ENCODE results near the gene CTDNEP1. TPM values are rescaled to one million over a fixed set of nuclear protein-coding genes. Genes with fewer than 3 reads are reported as not detected.

CTDNEP1 gene
- total RNA-seq, 2 experiments from 2014 or later = 159 to 160 TPM

DNA sequence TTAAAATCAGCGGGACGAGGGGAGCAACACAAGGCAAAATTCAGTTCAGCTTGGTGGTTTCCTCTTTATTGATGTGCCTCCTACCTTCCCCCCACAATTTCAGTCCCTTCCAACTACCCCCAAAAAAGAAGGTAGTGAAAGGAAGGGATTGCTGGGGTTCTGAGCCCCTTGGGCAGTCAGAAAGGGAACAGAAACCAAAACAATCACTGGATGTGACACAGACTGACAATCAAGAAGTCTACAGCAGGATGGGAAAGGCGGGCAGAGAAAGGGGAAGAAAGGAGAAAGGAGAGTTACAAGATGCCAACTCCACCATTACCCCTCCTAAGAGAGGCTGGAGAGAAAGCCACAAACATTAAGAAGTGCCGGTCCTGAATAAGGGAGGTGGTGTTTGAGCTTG, 11.2 kb downstream of the CTDNEP1 start:
- CTCF ChIA-PET = interaction anchor here (1.7 to 7.2 kb wide), 2 partner anchors 20 to 55 kb away, joined by 4 to 41 read pairs; partner anchors contain the start of genes ACADVL and DLG4
- no peak for DNase-seq
- POLR2A ChIA-PET = interaction anchor here (0.7 to 15.6 kb wide), 6 partner anchors 9 to 446 kb away, joined by 3 to 261 read pairs (median 5); partner anchors contain the start of genes ACADVL, CTDNEP1, DLG4 and ELP5
- no peak for ATAC-seq
- Mint-ChIP-seq H3K27ac (peak overlapping the region; percentile 97), H3K27me3 (no peaks in the 10 kb centered on the region), H3K36me3 (ENCODE audit: low read depth) (peaks cover 28% of the 10 kb centered on the region), H3K4me3 (peak overlapping the region; percentile 96), H3K9me3 (no peaks in the 10 kb centered on the region), H3K4me1 (ENCODE audit: low read depth) (peaks cover 45% of the 10 kb centered on the region)
- TF ChIP-seq, protein P1, sequence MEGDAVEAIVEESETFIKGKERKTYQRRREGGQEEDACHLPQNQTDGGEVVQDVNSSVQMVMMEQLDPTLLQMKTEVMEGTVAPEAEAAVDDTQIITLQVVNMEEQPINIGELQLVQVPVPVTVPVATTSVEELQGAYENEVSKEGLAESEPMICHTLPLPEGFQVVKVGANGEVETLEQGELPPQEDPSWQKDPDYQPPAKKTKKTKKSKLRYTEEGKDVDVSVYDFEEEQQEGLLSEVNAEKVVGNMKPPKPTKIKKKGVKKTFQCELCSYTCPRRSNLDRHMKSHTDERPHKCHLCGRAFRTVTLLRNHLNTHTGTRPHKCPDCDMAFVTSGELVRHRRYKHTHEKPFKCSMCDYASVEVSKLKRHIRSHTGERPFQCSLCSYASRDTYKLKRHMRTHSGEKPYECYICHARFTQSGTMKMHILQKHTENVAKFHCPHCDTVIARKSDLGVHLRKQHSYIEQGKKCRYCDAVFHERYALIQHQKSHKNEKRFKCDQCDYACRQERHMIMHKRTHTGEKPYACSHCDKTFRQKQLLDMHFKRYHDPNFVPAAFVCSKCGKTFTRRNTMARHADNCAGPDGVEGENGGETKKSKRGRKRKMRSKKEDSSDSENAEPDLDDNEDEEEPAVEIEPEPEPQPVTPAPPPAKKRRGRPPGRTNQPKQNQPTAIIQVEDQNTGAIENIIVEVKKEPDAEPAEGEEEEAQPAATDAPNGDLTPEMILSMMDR (IDR thresholded peaks at IDR 0.05) = no peak
- intact Hi-C loops (cut with micrococcal nuclease) = no loop called here

DNA sequence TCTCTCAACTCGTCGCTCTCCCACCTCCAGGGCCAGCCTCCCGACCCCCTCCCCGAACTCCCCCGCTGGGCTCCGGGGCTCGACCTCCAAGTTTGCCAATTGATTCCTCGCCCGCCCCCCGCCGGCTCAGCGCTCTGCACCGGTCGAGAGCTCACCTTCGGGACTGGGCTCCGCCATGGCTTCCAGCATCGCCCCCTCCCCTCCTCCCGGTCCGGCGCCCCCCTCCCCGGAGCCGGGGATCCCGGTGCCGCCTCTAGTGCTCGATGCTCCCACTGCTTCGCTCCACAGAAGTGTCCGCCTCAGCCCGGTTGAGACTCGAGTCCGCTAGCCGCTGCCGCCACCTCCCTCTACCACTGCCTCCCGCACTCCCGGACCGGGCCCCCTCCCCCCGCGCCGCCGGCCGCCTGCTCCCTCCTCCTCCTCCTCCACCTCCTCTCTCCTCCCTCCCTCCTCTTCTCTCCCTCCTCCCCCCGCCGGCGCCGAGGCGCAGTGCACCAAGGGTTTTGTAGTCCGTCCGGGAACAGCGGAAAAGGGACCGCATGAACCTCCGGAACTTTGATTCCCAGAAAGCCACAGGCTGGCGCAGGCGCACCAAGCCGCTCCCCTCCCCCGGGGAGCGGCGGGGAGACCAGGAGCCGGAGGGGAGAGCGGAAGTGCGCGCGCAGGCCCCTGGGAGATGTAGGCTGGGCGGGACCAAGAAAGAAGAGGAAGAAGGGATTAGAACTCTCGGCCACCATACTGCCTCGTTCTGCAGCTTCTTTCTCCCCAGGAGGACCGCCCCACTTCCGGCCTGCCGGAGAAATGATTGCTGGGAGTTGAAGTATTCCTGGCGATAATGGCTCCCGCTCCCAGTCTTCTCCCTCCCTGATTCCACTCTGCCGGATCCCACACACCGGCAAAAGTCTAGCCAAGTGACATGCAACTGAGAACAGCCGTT, 12.2 kb downstream of the CTDNEP1 start, which contains the start of gene PHF23:
TSS of gene PHF23 (minus strand) at position 367 of the 937 bp plus-strand sequence. CDS start at position 189, 178 bp downstream.
- H3K36me3 Mint-ChIP-seq (ENCODE audit: low read depth) = peaks cover 34% of the 10 kb centered on the region
- H3K27me3 Mint-ChIP-seq = peaks cover 2% of the 10 kb centered on the region
- peak; percentile 98 for DNase-seq
- TF ChIP-seq, protein P1 (IDR thresholded peaks at IDR 0.05) = no peak
- H3K9me3 Mint-ChIP-seq = no peaks in the 10 kb centered on the region
- intact Hi-C loops (cut with micrococcal nuclease) = no loop called here
- ChIA-PET CTCF (interaction anchor here (2.5 to 7.2 kb wide), 2 partner anchors 10 to 19 kb away, joined by 7 to 41 read pairs; partner anchors contain the start of genes ACADVL and DLG4), POLR2A (interaction anchor here (0.7 to 15.6 kb wide), 9 partner anchors 10 to 447 kb away, joined by 3 to 261 read pairs (median 4); partner anchors contain the start of genes ACADVL, CTDNEP1, DLG4 and ELP5)
- peaks cover 53% of the 10 kb centered on the region for H3K4me1 Mint-ChIP-seq (ENCODE audit: low read depth)
- peak; percentile 76 for ATAC-seq
- peak within 1 kb of the TSS; percentile 97 for H3K27ac Mint-ChIP-seq
- peak within 1 kb of the TSS; percentile 96 for H3K4me3 Mint-ChIP-seq

DNA sequence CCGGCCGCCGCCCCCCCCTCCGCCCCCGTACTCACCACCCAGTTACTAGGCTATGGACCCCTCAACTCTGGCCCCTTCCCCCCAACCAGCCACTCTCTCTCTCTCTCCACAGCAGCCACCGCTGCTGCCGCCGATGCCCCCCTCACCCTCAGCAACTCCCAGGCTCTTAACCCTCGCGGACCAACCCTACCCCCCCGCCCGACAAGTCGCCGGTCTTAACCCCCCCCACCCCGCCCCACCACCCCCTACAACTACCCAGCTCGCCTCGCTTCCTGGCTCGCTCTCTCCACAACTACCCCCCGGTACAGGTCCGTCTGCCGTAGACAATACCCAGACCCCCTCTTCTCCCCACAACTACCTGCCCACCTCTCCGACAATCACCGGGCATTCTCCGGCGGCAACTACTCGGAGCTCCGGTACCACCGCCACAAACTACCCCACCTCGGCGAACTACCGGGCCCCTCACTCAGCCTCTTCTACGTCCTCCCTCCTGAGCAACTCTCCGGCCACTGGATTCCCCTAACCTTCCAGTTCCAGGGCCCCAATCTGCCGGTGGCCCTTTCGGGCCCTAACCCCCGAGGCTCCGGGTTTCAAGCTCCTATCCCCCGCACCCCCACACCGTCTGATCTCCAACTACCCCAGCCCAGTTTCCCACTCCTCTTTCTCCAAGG, 13.0 kb downstream of the CTDNEP1 start:
- Mint-ChIP-seq H3K4me3 (peak overlapping the region; percentile 96), H3K27ac (peak overlapping the region; percentile 97), H3K27me3 (peaks cover 2% of the 10 kb centered on the region), H3K4me1 (ENCODE audit: low read depth) (peaks cover 53% of the 10 kb centered on the region), H3K9me3 (no peaks in the 10 kb centered on the region), H3K36me3 (ENCODE audit: low read depth) (peaks cover 35% of the 10 kb centered on the region)
- intact Hi-C loops (cut with micrococcal nuclease) = no loop called here
- DNase-seq = peak; percentile 48
- TF ChIP-seq, protein P1 (IDR thresholded peaks at IDR 0.05) = no peak
- ChIA-PET CTCF (interaction anchor here (2.5 to 7.2 kb wide), 2 partner anchors 11 to 19 kb away, joined by 7 to 41 read pairs; partner anchors contain the start of genes ACADVL and DLG4), POLR2A (interaction anchor here (0.8 to 15.6 kb wide), 10 partner anchors 11 to 448 kb away, joined by 3 to 261 read pairs (median 4); partner anchors contain the start of genes ACADVL, CTDNEP1, DLG4 and ELP5)
- ATAC-seq = no peak

DNA sequence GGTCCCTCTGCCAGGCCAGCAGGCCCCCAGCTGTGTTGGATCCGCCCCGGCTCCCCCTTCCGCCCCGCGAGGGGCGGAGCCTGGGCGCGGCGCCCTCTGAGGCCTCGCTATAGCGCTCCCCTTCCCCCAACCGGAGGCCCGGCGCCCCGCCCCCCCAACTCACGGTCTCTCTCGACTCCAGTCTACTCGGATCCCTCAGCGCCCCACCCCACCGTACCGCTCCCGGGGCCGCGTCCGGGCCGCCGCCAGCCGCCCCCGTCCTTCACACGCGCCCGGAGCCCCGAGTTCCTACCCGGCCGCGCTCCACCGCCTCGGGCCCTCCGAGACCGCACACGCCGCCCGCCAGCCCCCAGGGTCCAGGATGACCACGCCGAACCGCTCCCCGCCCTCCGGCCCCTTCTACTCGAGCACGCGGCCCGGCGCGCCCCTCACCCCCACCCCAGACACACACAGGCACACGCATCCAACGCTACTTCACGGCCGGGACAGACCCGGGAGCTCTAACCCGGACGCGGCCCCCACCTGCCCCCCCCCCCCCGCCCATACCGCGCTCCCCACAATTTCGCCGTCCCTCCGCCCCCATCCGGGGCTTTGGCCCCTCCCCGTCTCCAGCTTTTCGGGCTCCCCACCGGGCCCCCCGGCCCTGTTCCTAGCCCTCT, 13.6 kb downstream of the CTDNEP1 start:
- CTCF ChIA-PET = interaction anchor here (2.5 to 7.2 kb wide), 2 partner anchors 11 to 18 kb away, joined by 7 to 41 read pairs; partner anchors contain the start of genes ACADVL and DLG4
- DNase-seq = peak; percentile 90
- peak overlapping the region; percentile 97 for H3K27ac Mint-ChIP-seq
- peak overlapping the region; percentile 96 for H3K4me3 Mint-ChIP-seq
- peaks cover 53% of the 10 kb centered on the region for H3K4me1 Mint-ChIP-seq (ENCODE audit: low read depth)
- H3K27me3 Mint-ChIP-seq = peaks cover 2% of the 10 kb centered on the region
- POLR2A ChIA-PET = interaction anchor here (0.7 to 15.6 kb wide), 12 partner anchors 8 to 450 kb away, joined by 3 to 261 read pairs (median 4); partner anchors contain the start of genes ACADVL, CTDNEP1, DLG4 and ELP5
- peaks cover 33% of the 10 kb centered on the region for H3K36me3 Mint-ChIP-seq (ENCODE audit: low read depth)
- TF ChIP-seq, protein P1 (IDR thresholded peaks at IDR 0.05) = no peak
- H3K9me3 Mint-ChIP-seq = no peaks in the 10 kb centered on the region
- ATAC-seq = peak; percentile 32
- intact Hi-C loops (cut with micrococcal nuclease) = no loop called here
